ENCODE results near the gene ARHGDIA. TPM values are rescaled to one million over a fixed set of nuclear protein-coding genes. Genes with fewer than 3 reads are reported as not detected.

Gene ARHGDIA
- total RNA-seq, 1 experiment from 2014 or later: 304 TPM

DNA sequence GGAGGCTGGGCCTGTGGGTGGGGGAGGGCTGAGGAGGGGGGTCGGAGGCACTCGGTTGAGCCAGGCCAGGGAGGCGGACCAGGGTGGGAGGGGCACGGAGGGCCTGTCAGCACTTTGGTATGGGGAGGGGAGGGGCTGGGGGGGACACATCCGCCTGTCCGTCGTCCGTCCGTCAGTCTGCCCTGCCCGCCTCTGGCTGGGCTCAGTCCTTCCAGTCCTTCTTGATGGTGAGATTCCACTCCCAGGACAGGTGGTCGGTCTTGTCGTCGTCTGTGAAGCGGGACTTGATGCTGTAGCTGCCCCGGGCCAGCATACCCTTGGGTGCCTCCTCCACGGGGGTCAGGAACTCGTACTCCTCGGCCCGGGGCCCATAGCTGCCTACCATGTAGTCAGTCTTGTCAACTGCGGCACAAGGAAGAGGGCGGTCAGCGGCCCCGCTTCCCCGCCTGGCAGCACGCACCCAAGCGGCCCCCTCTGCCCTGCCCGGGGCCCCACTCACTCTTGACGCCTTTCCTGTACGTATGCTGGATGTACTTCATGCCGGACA is 2.4 kb downstream of the ARHGDIA start:
- Histone ChIP-seq H3K4me1 (replicated peaks) (peaks cover 50% of the 10 kb centered on the region), H3K27ac (peak overlapping the region; percentile 68), H3K36me3 (peaks cover 82% of the 10 kb centered on the region), H3K4me3 (peak overlapping the region; percentile 98), H3K27me3 (replicated peaks) (no peaks in the 10 kb centered on the region), H3K9me3 (replicated peaks) (no peaks in the 10 kb centered on the region; the same call in 1 of the 2 replicates)
- DNase-seq (ENCODE audit: low read depth in 1 of 2, low spot score in 2 of 2): peak; percentile 66 to 96

GRCh38 chr17:81867991-81868673 is 3.0 kb downstream of the ARHGDIA start:
- Histone ChIP-seq H3K4me3 (no peak overlapping the region), H3K27ac (peak overlapping the region; percentile 32; the same call in 1 of the 2 replicates), H3K36me3 (peaks cover 88% of the 10 kb centered on the region), H3K9me3 (replicated peaks) (no peaks in the 10 kb centered on the region; the same call in 1 of the 2 replicates), H3K27me3 (replicated peaks) (no peaks in the 10 kb centered on the region), H3K4me1 (replicated peaks) (peaks cover 50% of the 10 kb centered on the region)
- DNase-seq (ENCODE audit: low read depth in 1 of 2, low spot score in 2 of 2): peak in 1 of 2 experiments; percentile 23

DNA sequence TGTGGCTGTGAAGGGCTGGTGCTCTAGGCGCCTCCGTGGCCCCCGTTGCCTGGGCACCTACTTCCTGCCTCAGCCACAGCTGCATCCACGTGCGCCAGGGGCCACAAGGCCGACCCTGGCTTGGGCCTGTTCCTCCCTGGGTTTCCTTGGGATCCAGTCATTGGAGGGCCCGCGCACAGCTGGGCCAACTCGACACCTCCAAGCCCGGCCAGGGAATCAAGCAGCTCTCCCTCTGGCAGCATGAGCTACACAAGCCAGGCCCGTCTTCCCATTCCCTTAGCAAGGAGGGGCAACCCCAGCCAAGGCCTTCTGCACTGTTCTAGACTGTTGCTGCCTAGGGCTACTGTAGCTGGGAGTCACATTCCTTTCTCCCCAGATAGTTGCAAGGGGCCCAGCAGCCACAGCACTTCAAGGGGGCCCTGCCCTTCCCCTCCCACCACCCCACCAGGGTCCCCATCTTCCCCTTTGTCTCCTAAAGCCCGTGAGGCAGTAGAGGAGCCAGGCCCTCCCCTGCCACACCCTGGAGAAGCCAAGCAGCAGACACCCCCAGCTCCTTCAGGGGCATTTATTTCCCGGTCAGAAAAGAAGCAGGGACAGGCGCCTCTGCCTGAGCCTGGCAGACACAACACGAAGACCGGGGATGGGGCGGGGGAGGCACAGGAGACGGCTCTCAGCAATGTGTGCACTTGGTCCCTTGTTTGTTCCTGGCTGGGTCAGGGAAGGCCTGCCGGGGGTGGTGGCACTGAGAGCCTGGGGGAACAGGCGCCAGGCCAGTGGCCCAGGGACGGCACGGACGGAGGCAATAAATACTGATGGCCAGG is 3.8 kb downstream of the ARHGDIA start:
- Histone ChIP-seq H3K4me3 (no peak overlapping the region), H3K36me3 (peaks cover 91% of the 10 kb centered on the region), H3K9me3 (replicated peaks) (no peaks in the 10 kb centered on the region; the same call in 1 of the 2 replicates), H3K27ac (peak overlapping the region; percentile 32; the same call in 1 of the 2 replicates), H3K27me3 (replicated peaks) (no peaks in the 10 kb centered on the region), H3K4me1 (replicated peaks) (peaks cover 49% of the 10 kb centered on the region)
- peak in 1 of 2 experiments; percentile 46 for DNase-seq (ENCODE audit: low read depth in 1 of 2, low spot score in 2 of 2)

- H3K27me3 ChIP-seq (replicated peaks): no peaks in the 10 kb centered on the region
- peaks cover 96% of the 10 kb centered on the region for H3K36me3 ChIP-seq
- H3K4me1 ChIP-seq (replicated peaks): peaks cover 47% of the 10 kb centered on the region
- H3K9me3 ChIP-seq (replicated peaks): no peaks in the 10 kb centered on the region; the same call in 1 of the 2 replicates
- DNase-seq (ENCODE audit: low read depth in 1 of 2, low spot score in 2 of 2): peak in 1 of 2 experiments; percentile 19
- H3K4me3 ChIP-seq: no peak overlapping the region
- no peak overlapping the region for H3K27ac ChIP-seq
Measured at GRCh38 chr17:81866440-81867169, 4.5 kb downstream of the ARHGDIA start.

GRCh38 chr17:81865733-81866439 is 5.3 kb downstream of the ARHGDIA start:
- Histone ChIP-seq H3K27ac (no peak overlapping the region), H3K9me3 (replicated peaks) (no peaks in the 10 kb centered on the region; the same call in 1 of the 2 replicates), H3K27me3 (replicated peaks) (no peaks in the 10 kb centered on the region), H3K36me3 (peaks cover 95% of the 10 kb centered on the region), H3K4me1 (replicated peaks) (peaks cover 44% of the 10 kb centered on the region), H3K4me3 (no peak overlapping the region)
- peak in 1 of 2 experiments; percentile 30 for DNase-seq (ENCODE audit: low read depth in 1 of 2, low spot score in 2 of 2)

- H3K36me3 ChIP-seq: peaks cover 89% of the 10 kb centered on the region
- H3K27ac ChIP-seq: no peak overlapping the region
- H3K9me3 ChIP-seq (replicated peaks): no peaks in the 10 kb centered on the region; the same call in 1 of the 2 replicates
- H3K4me3 ChIP-seq: no peak overlapping the region
- H3K4me1 ChIP-seq (replicated peaks): peaks cover 41% of the 10 kb centered on the region
- no peak for DNase-seq (ENCODE audit: low read depth in 1 of 2, low spot score in 2 of 2)
- H3K27me3 ChIP-seq (replicated peaks): no peaks in the 10 kb centered on the region
Measured at GRCh38 chr17:81865358-81865732, 5.8 kb downstream of the ARHGDIA start.

- no peak for DNase-seq (ENCODE audit: low read depth in 1 of 2, low spot score in 2 of 2)
- peaks cover 33% of the 10 kb centered on the region for H3K4me1 ChIP-seq (replicated peaks)
Measured at GRCh38 chr17:81863833-81864768, 7.0 kb downstream of the ARHGDIA start.

DNA sequence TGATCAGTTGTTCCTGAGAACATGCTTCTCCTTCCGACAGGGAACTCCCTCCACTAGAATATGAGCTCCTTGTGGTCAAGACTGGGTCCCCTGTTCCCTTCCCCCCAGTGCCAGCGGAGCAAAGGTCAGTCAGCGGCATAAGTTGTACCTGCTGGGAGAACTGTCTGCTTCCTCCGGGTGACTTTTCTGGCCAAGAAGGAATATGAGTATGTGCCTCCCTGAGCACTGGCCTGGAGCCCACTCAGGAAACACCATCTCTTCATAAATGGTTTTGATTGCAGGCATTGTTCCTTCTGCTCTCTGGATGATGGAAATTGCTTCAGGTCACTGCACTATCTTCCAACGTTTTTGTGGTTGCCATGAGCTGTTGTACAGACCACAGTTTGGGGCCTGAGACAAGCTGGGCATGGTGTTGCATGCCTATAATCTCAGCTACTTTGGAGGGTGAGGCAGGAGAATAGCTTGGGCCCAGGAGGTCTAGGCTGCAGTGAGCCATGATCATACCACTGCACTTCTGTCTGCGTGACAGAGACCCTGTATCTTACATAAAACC is 7.9 kb downstream of the ARHGDIA start:
- Histone ChIP-seq H3K36me3 (peaks cover 88% of the 10 kb centered on the region), H3K27me3 (replicated peaks) (no peaks in the 10 kb centered on the region), H3K4me3 (no peak overlapping the region), H3K9me3 (replicated peaks) (no peaks in the 10 kb centered on the region; the same call in 1 of the 2 replicates), H3K27ac (no peak overlapping the region), H3K4me1 (replicated peaks) (peaks cover 32% of the 10 kb centered on the region)
- DNase-seq (ENCODE audit: low read depth in 1 of 2, low spot score in 2 of 2): no peak

More at GRCh38 chr17:81863833-81864768, 7.0 kb downstream of the ARHGDIA start:
- Histone ChIP-seq H3K4me3 (no peak overlapping the region), H3K27me3 (replicated peaks) (no peaks in the 10 kb centered on the region), H3K9me3 (replicated peaks) (no peaks in the 10 kb centered on the region; the same call in 1 of the 2 replicates), H3K27ac (no peak overlapping the region), H3K36me3 (peaks cover 87% of the 10 kb centered on the region)

GRCh38 chr17:81860756-81861568 is 10.2 kb downstream of the ARHGDIA start:
- H3K27ac ChIP-seq: peak overlapping the region; percentile 81
- H3K4me3 ChIP-seq: peak overlapping the region; percentile 88
- no peaks in the 10 kb centered on the region for H3K27me3 ChIP-seq (replicated peaks)
- peak; percentile 100 for DNase-seq (ENCODE audit: low read depth in 1 of 2, low spot score in 2 of 2)
- peaks cover 86% of the 10 kb centered on the region for H3K36me3 ChIP-seq
- H3K4me1 ChIP-seq (replicated peaks): peaks cover 18% of the 10 kb centered on the region
- H3K9me3 ChIP-seq (replicated peaks): no peaks in the 10 kb centered on the region

- Histone ChIP-seq H3K27me3 (replicated peaks) (no peaks in the 10 kb centered on the region), H3K4me3 (peak within 1 kb of the TSS; percentile 88), H3K36me3 (peaks cover 86% of the 10 kb centered on the region), H3K27ac (peak within 1 kb of the TSS; percentile 81), H3K9me3 (replicated peaks) (no peaks in the 10 kb centered on the region), H3K4me1 (replicated peaks) (peaks cover 18% of the 10 kb centered on the region)
- DNase-seq (ENCODE audit: low read depth in 1 of 2, low spot score in 2 of 2): peak in 1 of 2 experiments; percentile 46
Measured at GRCh38 chr17:81859906-81860755, 11.0 kb downstream of the ARHGDIA start, which contains the start of gene P4HB. Gene P4HB, minus strand, starts transcription at chr17:81860535. Its CDS starts 64 bp downstream, at chr17:81860471.

Data from SJSA1 (cell line).